Transverse colon (tissue), 4 donors: ENCODE results near the gene NPAS4. TPM values are rescaled to one million over a fixed set of nuclear protein-coding genes. Genes with fewer than 3 reads are reported as not detected.
"Not testable (repeated sequence)": the region's sequence is repeated elsewhere in the genome, so short reads cannot be mapped to it uniquely, and the experiment has no call there.

Source experiments
- DNase-seq: peaks from one replicate; pipeline ENCODE4 v3.0.0-alpha.2; 2019
- H3K27ac ChIP-seq, 4 donors: fragments of 200-600 bp; sonication (generic); 2 replicates each; pipeline ENCODE4 v1.5.1; 2016 to 2018; ENCODE audit warnings: inconsistent platforms in 4 of 4
- H3K27me3 ChIP-seq: fragments of 200-600 bp; sonication (generic); 2 replicates; pipeline ENCODE4 v1.5.1; 2017; ENCODE audit warnings: inconsistent platforms
- H3K36me3 ChIP-seq, 4 donors: fragments of 200-600 bp; sonication (generic); 2 replicates each; pipeline ENCODE4 v1.5.1; 2017 to 2019; ENCODE audit warnings: inconsistent platforms in 4 of 4
- H3K4me1 ChIP-seq, 4 donors: fragments of 200-600 bp; sonication (generic); 2 replicates each; pipeline ENCODE4 v1.5.1; 2017 to 2020; ENCODE audit warnings: inconsistent platforms in 4 of 4
- H3K4me3 ChIP-seq, 4 donors: fragments of 200-600 bp; sonication (generic); 1 replicate in 1 of 4; 2 replicates in 3 of 4; pipeline versions ENCODE4 v1.5.1 to v1.6.1; 2017 to 2019; ENCODE audit warnings: inconsistent platforms in 4 of 4
- H3K9me3 ChIP-seq, 2 donors: fragments of 200-600 bp; sonication (generic); 2 replicates each; pipeline ENCODE4 v1.5.1; 2017 to 2019; ENCODE audit warnings: inconsistent platforms in 2 of 2
- EP300 ChIP-seq: sonication (generic); formaldehyde crosslinking; IDR thresholded peaks from one replicate; pipeline ENCODE4 v1.6.1; 2017; ENCODE audit warnings: antibody characterized with exemption, low read depth
- POLR2A ChIP-seq: fragments of 450-650 bp; IDR thresholded peaks from one replicate; pipeline ENCODE4 v1.6.1; 2016; ENCODE audit warnings: antibody characterized with exemption, mild to moderate bottlenecking, moderate library complexity
- POLR2AphosphoS5 ChIP-seq, 3 donors: sonication (generic); formaldehyde crosslinking; IDR thresholded peaks; one replicate each; pipeline ENCODE4 v1.6.1; 2016; ENCODE audit warnings: antibody characterized with exemption in 3 of 3
- WGBS, 2 donors: methylation state at CpG; one replicate each; pipeline ENCODE4 v1.1.5; 2018; ENCODE audit warnings: low coverage in 1 of 2; 5-methylcytosine and 5-hydroxymethylcytosine counted together
- in situ Hi-C, 4 donors: fragments of 200-750 bp; cut with MboI; loops; one replicate each; pipeline versions ENCODE4 v1.15.0 to v1.15.1; 2017; ENCODE audit warnings: low sequenced_read_pairs in 3 of 4, low pct_ligation_motif_present in 1 of 4, low pct_unique_long_range_greater_than_20kb in 1 of 4
- intact Hi-C: fragments of 100-400 bp; cut with DNase I; formaldehyde crosslinking; loops from one replicate; pipeline ENCODE4 v1.15.1; 2023; ENCODE audit warnings: low total_unique reads
- total RNA-seq, 4 donors: library from RNA; depleted of rRNA; stranded (reverse); fragments of >200 nt; gene quantifications; one replicate each; pipeline ENCODE4 v1.1.0, GENCODE V29; 2016
- TF ChIP-seq, protein P1 (sequence below), 5 experiments: fragments of 200-600 bp in 3 of 5; fragments of 450-650 bp in 2 of 5; sonication (generic) in 3 of 5; IDR thresholded peaks; 1 replicate in 2 of 5; 2 replicates in 3 of 5; pipeline ENCODE4 v1.5.1; 2016 to 2017; ENCODE audit warnings: antibody characterized with exemption in 5 of 5, inconsistent platforms in 3 of 5, mild to moderate bottlenecking in 2 of 5, moderate library complexity in 1 of 5

Gene NPAS4
- total RNA-seq, 4 donors from 2014 or later, result 0.16 TPM; not detected in 3

- Histone ChIP-seq H3K4me1 (peaks cover 6 to 10% (median 9%) of the 10 kb centered on the region in 4 donors), H3K4me3 (peak within 1 kb of the TSS; percentile 66 to 95 (median 84)), H3K9me3 (peaks cover 0 to 4% of the 10 kb centered on the region in 2 donors), H3K36me3 (peaks cover 0 to 12% (median 4%) of the 10 kb centered on the region in 4 donors), H3K27me3 (no peaks in the 10 kb centered on the region), H3K27ac (peak within 1 kb of the TSS; percentile 82 to 92 (median 84))
- in situ Hi-C loops (no loop called here), intact Hi-C loops (no loop called here)
- 0 to 10% methylated on average over 3 to 40 of the region's 45 CpGs for WGBS, 2 donors
- DNase-seq, result peak; percentile 93
- TF ChIP-seq POLR2AphosphoS5 (IDR thresholded peaks at IDR 0.05) (peak in 2 of 3 donors; percentile 17 to 44), EP300 (no peak)
- TF ChIP-seq, protein P1, sequence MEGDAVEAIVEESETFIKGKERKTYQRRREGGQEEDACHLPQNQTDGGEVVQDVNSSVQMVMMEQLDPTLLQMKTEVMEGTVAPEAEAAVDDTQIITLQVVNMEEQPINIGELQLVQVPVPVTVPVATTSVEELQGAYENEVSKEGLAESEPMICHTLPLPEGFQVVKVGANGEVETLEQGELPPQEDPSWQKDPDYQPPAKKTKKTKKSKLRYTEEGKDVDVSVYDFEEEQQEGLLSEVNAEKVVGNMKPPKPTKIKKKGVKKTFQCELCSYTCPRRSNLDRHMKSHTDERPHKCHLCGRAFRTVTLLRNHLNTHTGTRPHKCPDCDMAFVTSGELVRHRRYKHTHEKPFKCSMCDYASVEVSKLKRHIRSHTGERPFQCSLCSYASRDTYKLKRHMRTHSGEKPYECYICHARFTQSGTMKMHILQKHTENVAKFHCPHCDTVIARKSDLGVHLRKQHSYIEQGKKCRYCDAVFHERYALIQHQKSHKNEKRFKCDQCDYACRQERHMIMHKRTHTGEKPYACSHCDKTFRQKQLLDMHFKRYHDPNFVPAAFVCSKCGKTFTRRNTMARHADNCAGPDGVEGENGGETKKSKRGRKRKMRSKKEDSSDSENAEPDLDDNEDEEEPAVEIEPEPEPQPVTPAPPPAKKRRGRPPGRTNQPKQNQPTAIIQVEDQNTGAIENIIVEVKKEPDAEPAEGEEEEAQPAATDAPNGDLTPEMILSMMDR (IDR thresholded peaks at IDR 0.05), result peak in 4 of 5 experiments; percentile 40 to 54 (median 48)
Observed at GRCh38 chr11:66438504-66439466, 17.9 kb downstream of the NPAS4 start, which contains the start of gene MRPL11. Gene MRPL11, minus strand, starts transcription at chr11:66438848. Its CDS starts 94 bp downstream, at chr11:66438754.

DNA sequence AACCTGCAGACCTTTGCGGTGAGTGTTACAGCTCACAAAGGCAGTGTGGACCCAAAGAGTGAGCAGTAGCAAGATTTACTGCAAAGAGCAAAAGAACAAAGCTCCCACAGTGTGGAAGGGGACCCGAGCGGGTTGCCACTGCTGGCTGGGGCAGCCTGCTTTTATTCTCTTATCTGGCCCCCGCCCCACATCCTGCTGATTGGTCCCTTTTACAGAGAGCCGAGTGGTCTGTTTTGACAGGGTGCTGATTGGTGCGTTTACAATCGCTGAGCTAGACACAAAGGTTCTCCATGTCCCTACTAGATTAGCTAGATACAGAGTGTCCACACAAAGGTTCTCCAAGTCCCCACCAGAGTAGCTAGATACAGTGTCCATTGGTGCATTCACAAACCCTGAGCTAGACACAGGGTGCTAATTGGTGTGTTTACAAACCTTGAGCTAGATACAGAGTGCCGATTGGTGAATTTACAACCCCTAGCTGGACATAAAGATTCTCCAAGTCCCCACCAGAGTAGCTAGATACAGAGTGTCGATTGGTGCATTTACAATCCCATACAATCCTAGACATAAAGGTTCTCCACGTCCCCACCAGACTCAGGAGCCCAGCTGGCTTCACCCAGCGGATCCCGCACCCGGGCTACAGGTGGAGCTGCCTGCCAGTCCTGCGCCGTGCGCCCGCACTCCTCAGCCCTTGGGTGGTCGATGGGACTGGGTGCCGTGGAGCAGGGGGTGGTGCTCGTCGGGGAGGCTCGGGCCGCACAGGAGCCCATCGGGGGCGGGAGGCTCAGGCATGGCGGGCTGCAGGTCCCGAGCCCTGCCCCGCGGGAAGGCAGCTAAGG lies 19.5 kb downstream of the NPAS4 start:
- 85% methylated on average over 22 of the region's 29 CpGs; no CpG with 5 or more reads in 1 of the 2 donors for WGBS, 2 donors
- H3K36me3 ChIP-seq, DNase-seq, H3K27me3 ChIP-seq, H3K27ac ChIP-seq, H3K9me3 ChIP-seq, H3K4me1 ChIP-seq, in situ Hi-C loops, H3K4me3 ChIP-seq, intact Hi-C loops: not testable (repeated sequence)

- H3K4me1 ChIP-seq, H3K36me3 ChIP-seq, H3K27ac ChIP-seq, H3K9me3 ChIP-seq, intact Hi-C loops, H3K4me3 ChIP-seq, H3K27me3 ChIP-seq, in situ Hi-C loops, DNase-seq: not testable (repeated sequence)
- WGBS, 2 donors, result 84% methylated on average over 4 of the region's 27 CpGs; no CpG with 5 or more reads in 1 of the 2 donors
Observed at GRCh38 chr11:66440940-66441282, 20.1 kb downstream of the NPAS4 start.

DNA sequence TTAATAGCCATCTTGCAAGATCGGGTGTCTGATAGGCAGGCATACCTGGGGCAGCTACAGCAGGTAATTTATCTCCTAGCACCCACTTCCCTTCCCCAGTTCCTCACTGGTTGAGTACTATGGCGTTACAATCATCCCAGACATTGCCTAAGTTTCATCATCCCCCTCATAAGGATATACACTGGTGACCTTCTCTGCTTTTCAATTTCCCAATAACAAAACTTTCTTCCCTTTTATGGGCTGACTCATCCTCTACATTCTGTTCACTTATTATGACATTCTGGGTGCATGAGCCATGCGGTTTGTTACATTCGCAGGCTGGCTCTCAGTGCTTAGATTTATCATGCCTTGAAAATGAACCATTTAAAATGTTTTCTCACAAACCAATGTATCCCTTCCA lies 22.8 kb downstream of the NPAS4 start:
- H3K27ac ChIP-seq, result no peak overlapping the region
- TF ChIP-seq, protein P1 (IDR thresholded peaks at IDR 0.05), result no peak
- TF ChIP-seq POLR2AphosphoS5 (IDR thresholded peaks at IDR 0.05) (no peak), EP300 (no peak), POLR2A (no peak)
- intact Hi-C loops, result no loop called here
- in situ Hi-C loops, result no loop called here
- H3K27me3 ChIP-seq, result no peaks in the 10 kb centered on the region
- H3K36me3 ChIP-seq, result no peaks in the 10 kb centered on the region
- H3K4me1 ChIP-seq, result no peaks in the 10 kb centered on the region
- DNase-seq, result no peak
- H3K4me3 ChIP-seq, result no peak overlapping the region
- WGBS, 2 donors, result 78 to 87% methylated on average over 4 of the region's 4 CpGs
- peaks cover 0 to 4% of the 10 kb centered on the region in 2 donors for H3K9me3 ChIP-seq

DNA sequence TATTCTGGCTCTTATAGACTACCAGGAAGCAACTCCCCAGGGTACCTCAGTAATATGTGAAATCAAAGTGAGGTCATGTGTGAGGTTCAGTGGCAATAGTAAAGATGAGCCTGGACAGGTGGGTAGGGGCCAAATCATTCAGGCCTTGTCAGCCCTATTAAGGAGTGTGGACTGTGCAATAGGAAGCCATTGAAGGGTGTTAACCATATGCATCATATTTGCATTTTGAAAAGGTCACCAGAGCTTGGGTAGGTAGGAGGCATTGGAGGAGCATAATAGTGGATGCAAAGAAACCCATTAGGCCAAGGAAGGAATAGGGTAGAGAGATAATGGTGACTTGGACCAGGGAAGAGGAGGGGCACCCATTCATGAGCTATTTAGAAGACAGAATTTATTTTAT lies 26.2 kb downstream of the NPAS4 start:
- no peak for DNase-seq
- Histone ChIP-seq H3K4me1 (no peaks in the 10 kb centered on the region), H3K27ac (no peak overlapping the region), H3K36me3 (no peaks in the 10 kb centered on the region), H3K27me3 (no peaks in the 10 kb centered on the region), H3K9me3 (peaks cover 0 to 4% of the 10 kb centered on the region in 2 donors), H3K4me3 (no peak overlapping the region)
- in situ Hi-C loops, result no loop called here
- intact Hi-C loops, result no loop called here
- TF ChIP-seq, protein P1 (IDR thresholded peaks at IDR 0.05), result no peak
- TF ChIP-seq POLR2AphosphoS5 (IDR thresholded peaks at IDR 0.05), result no peak
- no peak for TF ChIP-seq EP300
- TF ChIP-seq POLR2A, result no peak
